Measurements from ENCODE around the gene UNC119. TPM values are rescaled to one million over a fixed set of nuclear protein-coding genes. Genes with fewer than 3 reads are reported as not detected.

The UNC119 gene
- total and polyA plus RNA-seq, 2 of the 13 experiments (the other 11 are each of a cell fraction or from before 2014, with no cell fraction given): 10.4 to 63.1 TPM

DNA sequence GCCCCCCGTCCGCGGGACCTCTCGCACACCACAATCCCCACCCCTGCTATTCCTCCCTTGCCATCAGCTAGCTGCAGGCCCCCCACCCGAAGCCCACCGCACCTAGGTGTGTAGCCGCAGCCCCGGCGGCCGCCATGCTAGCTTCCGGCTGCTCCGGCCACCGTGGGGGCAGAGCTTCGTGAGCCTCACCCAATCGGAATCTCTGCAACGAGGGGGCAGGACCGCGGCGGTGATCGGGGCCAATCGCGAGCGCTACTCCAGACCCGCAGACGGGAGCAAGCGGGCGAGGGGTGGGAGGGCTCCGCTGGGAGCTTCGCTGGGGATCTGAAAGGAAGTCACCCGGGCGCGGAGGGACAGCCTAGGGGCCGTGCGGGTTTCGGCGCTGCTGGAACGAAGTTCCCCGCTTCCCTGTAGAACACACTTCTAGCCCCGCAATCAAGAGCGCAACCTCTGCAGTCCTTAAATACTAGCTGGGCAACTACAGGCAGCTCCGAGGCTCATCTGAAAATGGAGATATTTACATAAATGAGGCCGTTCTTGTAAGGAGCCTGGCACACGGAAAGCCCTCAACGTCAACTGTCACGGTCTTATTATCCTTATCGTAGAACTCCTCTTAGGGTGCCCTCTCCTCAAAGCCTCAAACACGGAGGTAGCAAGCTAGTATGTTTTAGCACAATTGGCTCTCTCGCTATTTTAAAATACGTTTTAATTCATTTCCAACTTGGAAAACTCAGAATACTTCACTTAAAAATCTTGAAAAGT lies 19.1 kb upstream of the UNC119 start, which contains the start of gene PIGS (continued):
- TF ChIP-seq GATAD1 (CRISPR knock-in tag; IDR thresholded peaks at IDR 0.05): peak; percentile 73
- 0 out of 2 replicates have a peak, but pooled peaks have one; percentile 35 for TF ChIP-seq FOXJ3 (CRISPR knock-in tag; IDR thresholded peaks at IDR 0.05; ENCODE audit: borderline replicate concordance)
- TF ChIP-seq ZNF766 (CRISPR knock-in tag; IDR thresholded peaks at IDR 0.05; ENCODE audit: borderline replicate concordance): 0 out of 2 replicates have a peak, but pooled peaks have one; percentile 22
- peak; percentile 90 for TF ChIP-seq RBFOX2 (IDR thresholded peaks at IDR 0.05; ENCODE audit: low read depth, low read length)
- TF ChIP-seq NKX3-1 (CRISPR knock-in tag; IDR thresholded peaks at IDR 0.05): 0 out of 2 replicates have a peak, but pooled peaks have one; percentile 53
- peak; percentile 36; the same call in 1 of the 2 replicates for TF ChIP-seq MTERF4 (CRISPR knock-in tag; IDR thresholded peaks at IDR 0.05)
- 0 out of 2 replicates have a peak, but pooled peaks have one; percentile 31 for TF ChIP-seq KDM3A (CRISPR knock-in tag; IDR thresholded peaks at IDR 0.05; ENCODE audit: low read depth)
- peak; percentile 92 for TF ChIP-seq HNRNPLL (IDR thresholded peaks at IDR 0.05; ENCODE audit: low read depth, low read length, poor library complexity, severe bottlenecking)
- TF ChIP-seq E2F1 (CRISPR knock-in tag; IDR thresholded peaks at IDR 0.05): 0 out of 2 replicates have a peak, but pooled peaks have one; percentile 17
- TF ChIP-seq POLR2A (IDR thresholded peaks at IDR 0.05; ENCODE audit: insufficient read depth in 1 of 2, low read depth in 2 of 2, low read length in 2 of 2): peak; percentile 55 to 80; a peak in 3 of 4 replicates
- TF ChIP-seq ELF3 (CRISPR knock-in tag; IDR thresholded peaks at IDR 0.05): peak; percentile 60
- TF ChIP-seq SP4 (CRISPR knock-in tag; IDR thresholded peaks at IDR 0.05): peak; percentile 45; the same call in 1 of the 2 replicates
- 0 out of 2 replicates have a peak, but pooled peaks have one; percentile 14 for TF ChIP-seq ZXDC (CRISPR knock-in tag; IDR thresholded peaks at IDR 0.05)
- TF ChIP-seq ISL2 (CRISPR knock-in tag; IDR thresholded peaks at IDR 0.05): 0 out of 2 replicates have a peak, but pooled peaks have one; percentile 38
- peak; percentile 44; the same call in 1 of the 2 replicates for TF ChIP-seq CCDC6 (CRISPR knock-in tag; IDR thresholded peaks at IDR 0.05)
- TF ChIP-seq ZMYM3 (CRISPR knock-in tag; IDR thresholded peaks at IDR 0.05): no peak
- TF ChIP-seq PHF20 (CRISPR knock-in tag; IDR thresholded peaks at IDR 0.05): peak; percentile 77
- peak; percentile 59; the same call in 1 of the 3 replicates for TF ChIP-seq MXI1 (IDR thresholded peaks at IDR 0.05; ENCODE audit: borderline replicate concordance, low read depth, low read length)
- TF ChIP-seq ZMYM4 (CRISPR knock-in tag; IDR thresholded peaks at IDR 0.05): peak; percentile 24; the same call in 1 of the 2 replicates
- no peak for TF ChIP-seq ZNF263 (CRISPR knock-in tag; IDR thresholded peaks at IDR 0.05)
- TF ChIP-seq ZFX (CRISPR knock-in tag; IDR thresholded peaks at IDR 0.05; ENCODE audit: low read depth): peak; percentile 78
- peak; percentile 80; the same call in 1 of the 2 replicates for TF ChIP-seq MXD1 (CRISPR knock-in tag; IDR thresholded peaks at IDR 0.05)
- peak; percentile 78 for TF ChIP-seq POLR2AphosphoS5 (IDR thresholded peaks at IDR 0.05; ENCODE audit: low read depth, low read length)
- peak; percentile 62; the same call in 1 of the 2 replicates for TF ChIP-seq ZNF343 (CRISPR knock-in tag; IDR thresholded peaks at IDR 0.05)
- no peak for TF ChIP-seq SSRP1 (CRISPR knock-in tag; IDR thresholded peaks at IDR 0.05)
- TF ChIP-seq FOXA3 (CRISPR knock-in tag; IDR thresholded peaks at IDR 0.05): 0 out of 2 replicates have a peak, but pooled peaks have one; percentile 9
